22Rv1 (cell line): ENCODE data around the gene BEND5.

ENCODE experiments used
- ZFX ChIP-seq: fragments of 450-650 bp; IDR thresholded peaks from 2 replicates; pipeline ENCODE4 v1.6.1; 2017; ENCODE audit warnings: antibody characterized with exemption, borderline replicate concordance
- TF ChIP-seq, protein P1 (sequence below): fragments of 450-650 bp; IDR thresholded peaks from 2 replicates; pipeline ENCODE4 v1.5.1; 2017; ENCODE audit warnings: mild to moderate bottlenecking

DNA sequence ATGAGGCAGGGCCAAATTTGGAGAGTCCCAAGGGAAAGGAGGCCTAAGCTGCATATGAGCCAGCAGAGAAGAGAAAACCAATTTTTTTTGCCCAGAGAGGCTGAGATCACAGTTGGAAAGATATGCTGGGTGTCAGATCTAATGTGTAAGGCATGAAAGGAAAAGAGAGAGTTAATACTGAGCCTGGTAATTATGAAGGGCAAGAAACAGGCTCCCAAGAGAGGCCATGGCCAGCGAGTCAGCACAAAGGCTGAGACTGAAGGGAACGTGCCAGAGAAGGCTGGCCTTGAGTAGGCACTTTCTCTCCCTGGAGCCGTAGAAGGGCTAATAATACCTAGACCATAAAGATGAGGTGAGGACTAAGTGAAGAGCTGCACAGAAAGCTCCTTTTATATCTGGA is 31.8 kb upstream of the BEND5 start:
- TF ChIP-seq ZFX, result no peak
- TF ChIP-seq, protein P1, sequence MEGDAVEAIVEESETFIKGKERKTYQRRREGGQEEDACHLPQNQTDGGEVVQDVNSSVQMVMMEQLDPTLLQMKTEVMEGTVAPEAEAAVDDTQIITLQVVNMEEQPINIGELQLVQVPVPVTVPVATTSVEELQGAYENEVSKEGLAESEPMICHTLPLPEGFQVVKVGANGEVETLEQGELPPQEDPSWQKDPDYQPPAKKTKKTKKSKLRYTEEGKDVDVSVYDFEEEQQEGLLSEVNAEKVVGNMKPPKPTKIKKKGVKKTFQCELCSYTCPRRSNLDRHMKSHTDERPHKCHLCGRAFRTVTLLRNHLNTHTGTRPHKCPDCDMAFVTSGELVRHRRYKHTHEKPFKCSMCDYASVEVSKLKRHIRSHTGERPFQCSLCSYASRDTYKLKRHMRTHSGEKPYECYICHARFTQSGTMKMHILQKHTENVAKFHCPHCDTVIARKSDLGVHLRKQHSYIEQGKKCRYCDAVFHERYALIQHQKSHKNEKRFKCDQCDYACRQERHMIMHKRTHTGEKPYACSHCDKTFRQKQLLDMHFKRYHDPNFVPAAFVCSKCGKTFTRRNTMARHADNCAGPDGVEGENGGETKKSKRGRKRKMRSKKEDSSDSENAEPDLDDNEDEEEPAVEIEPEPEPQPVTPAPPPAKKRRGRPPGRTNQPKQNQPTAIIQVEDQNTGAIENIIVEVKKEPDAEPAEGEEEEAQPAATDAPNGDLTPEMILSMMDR, result no peak
